Endodermal cell (in vitro differentiated cells): ENCODE data around the gene MAP2K6. TPM values are rescaled to one million over a fixed set of nuclear protein-coding genes. Genes with fewer than 3 reads are reported as not detected.

Experiments used
- DNase-seq: peaks from one replicate; pipeline ENCODE4 v3.0.0-alpha.2; 2017
- H3K27ac ChIP-seq: 2 replicates; pipeline ENCODE4 v1.5.1; 2013; ENCODE audit warnings: mild to moderate bottlenecking, low read depth, low read length, moderate library complexity
- H3K27me3 ChIP-seq: 2 replicates; pipeline ENCODE4 v1.6.1; 2013; ENCODE audit warnings: mild to moderate bottlenecking, low read length, moderate library complexity; ENCODE audit not compliant: insufficient read depth, control insufficient read depth, poor library complexity, severe bottlenecking
- H3K36me3 ChIP-seq: 2 replicates; pipeline ENCODE4 v1.7.0; 2013; ENCODE audit warnings: mild to moderate bottlenecking, low read length, moderate library complexity; ENCODE audit not compliant: control insufficient read depth, insufficient read depth
- H3K4me1 ChIP-seq: one replicate; pipeline ENCODE4 v1.7.0; 2013; ENCODE audit warnings: low read length; ENCODE audit not compliant: control insufficient read depth, insufficient read depth
- H3K4me3 ChIP-seq: 2 replicates; pipeline ENCODE4 v1.5.1; 2013; ENCODE audit warnings: mild to moderate bottlenecking, low read length, moderate library complexity
- H3K9ac ChIP-seq: 2 replicates; pipeline ENCODE4 v1.6.1; 2013; ENCODE audit warnings: mild to moderate bottlenecking, low read length, moderate library complexity; ENCODE audit not compliant: poor library complexity, severe bottlenecking; ENCODE audit errors: extremely low read depth
- H3K9me3 ChIP-seq: 2 replicates; pipeline ENCODE4 v1.6.1; 2013; ENCODE audit warnings: mild to moderate bottlenecking, low read length, moderate library complexity; ENCODE audit not compliant: control insufficient read depth
- H3K27ac Mint-ChIP-seq: 2 replicates; pipeline ENCODE4 v1.8.0; 2020; ENCODE audit warnings: mixed read lengths
- H3K27me3 Mint-ChIP-seq: 2 replicates; pipeline ENCODE4 v1.8.0; 2021; ENCODE audit warnings: mild to moderate bottlenecking, mixed read lengths; ENCODE audit not compliant: insufficient read depth
- H3K36me3 Mint-ChIP-seq: 2 replicates; pipeline ENCODE4 v1.8.0; 2020; ENCODE audit warnings: low read depth, mixed read lengths
- H3K4me1 Mint-ChIP-seq: 2 replicates; pipeline ENCODE4 v1.8.0; 2020; ENCODE audit warnings: mixed read lengths
- H3K4me3 Mint-ChIP-seq: 2 replicates; pipeline ENCODE4 v1.8.0; 2020; ENCODE audit warnings: mild to moderate bottlenecking, moderate library complexity, mixed read lengths
- H3K9me3 Mint-ChIP-seq: 2 replicates; pipeline ENCODE4 v1.8.0; 2020; ENCODE audit warnings: mild to moderate bottlenecking, mixed read lengths
- WGBS, 2 experiments: methylation state at CpG; one replicate each; pipeline versions ENCODE4 v1.1.5 to v1.1.7; 2013; ENCODE audit warnings: missing lambda C conversion rate in 2 of 2, mixed read lengths in 1 of 2; ENCODE audit not compliant: insufficient coverage in 1 of 2, insufficient read length in 1 of 2; 5-methylcytosine and 5-hydroxymethylcytosine counted together
- total RNA-seq, 2 donors: library from RNA; stranded (reverse); fragmentation: NEBNext Ultra II Directional in 1 of 2; extraction: Animal tissue kit (Norgen Biotek cat#: 25700) in 1 of 2; gene quantifications; 2 replicates in 1 of 2; 3 replicates in 1 of 2; pipeline ENCODE4 v1.2.1, GENCODE V29; 2021
- TF ChIP-seq, protein P1 (sequence below): fragments of 200-600 bp; sonication (generic); conservative IDR thresholded peaks from 2 replicates; pipeline ENCODE4 v1.5.0; 2021; ENCODE audit warnings: antibody characterized with exemption, mild to moderate bottlenecking

Gene MAP2K6
- total RNA-seq, 2 donors from 2014 or later = 42.2 to 55.3 TPM

DNA sequence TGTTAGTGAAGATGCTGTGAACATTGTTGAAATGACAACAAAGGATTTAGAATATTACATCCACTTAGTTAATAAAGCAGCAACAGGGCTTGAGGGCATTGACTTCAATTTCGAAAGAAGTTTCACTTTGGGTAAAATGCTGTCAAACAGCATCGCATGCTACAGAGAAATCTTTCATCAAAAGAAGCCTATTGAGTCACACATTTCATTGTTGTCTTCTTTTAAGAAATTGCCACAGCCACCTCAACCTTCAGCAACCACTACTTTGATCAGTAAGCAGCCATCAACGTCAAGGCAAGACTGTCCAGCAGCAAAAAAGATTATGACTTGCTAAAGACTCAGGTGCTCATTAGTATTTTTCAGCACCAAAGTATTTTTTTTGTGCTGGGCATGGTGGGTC, 13.2 kb upstream of the MAP2K6 start:
- peaks cover 11% of the 10 kb centered on the region for H3K9me3 Mint-ChIP-seq
- Histone ChIP-seq H3K4me1 (no peaks in the 10 kb centered on the region), H3K27ac (no peak overlapping the region), H3K36me3 (no peaks in the 10 kb centered on the region), H3K9ac (no peak overlapping the region), H3K4me3 (no peak overlapping the region), H3K27me3 (no peaks in the 10 kb centered on the region), H3K9me3 (peaks cover 14% of the 10 kb centered on the region)
- H3K36me3 Mint-ChIP-seq = peaks cover 3% of the 10 kb centered on the region
- H3K4me3 Mint-ChIP-seq = no peak overlapping the region
- no peak overlapping the region for H3K27ac Mint-ChIP-seq
- no peaks in the 10 kb centered on the region for H3K27me3 Mint-ChIP-seq
- WGBS, 2 experiments = 50 to 64% methylated on average over 2 to 3 of the region's 3 CpGs
- DNase-seq = no peak
- no peaks in the 10 kb centered on the region for H3K4me1 Mint-ChIP-seq
- TF ChIP-seq, protein P1, sequence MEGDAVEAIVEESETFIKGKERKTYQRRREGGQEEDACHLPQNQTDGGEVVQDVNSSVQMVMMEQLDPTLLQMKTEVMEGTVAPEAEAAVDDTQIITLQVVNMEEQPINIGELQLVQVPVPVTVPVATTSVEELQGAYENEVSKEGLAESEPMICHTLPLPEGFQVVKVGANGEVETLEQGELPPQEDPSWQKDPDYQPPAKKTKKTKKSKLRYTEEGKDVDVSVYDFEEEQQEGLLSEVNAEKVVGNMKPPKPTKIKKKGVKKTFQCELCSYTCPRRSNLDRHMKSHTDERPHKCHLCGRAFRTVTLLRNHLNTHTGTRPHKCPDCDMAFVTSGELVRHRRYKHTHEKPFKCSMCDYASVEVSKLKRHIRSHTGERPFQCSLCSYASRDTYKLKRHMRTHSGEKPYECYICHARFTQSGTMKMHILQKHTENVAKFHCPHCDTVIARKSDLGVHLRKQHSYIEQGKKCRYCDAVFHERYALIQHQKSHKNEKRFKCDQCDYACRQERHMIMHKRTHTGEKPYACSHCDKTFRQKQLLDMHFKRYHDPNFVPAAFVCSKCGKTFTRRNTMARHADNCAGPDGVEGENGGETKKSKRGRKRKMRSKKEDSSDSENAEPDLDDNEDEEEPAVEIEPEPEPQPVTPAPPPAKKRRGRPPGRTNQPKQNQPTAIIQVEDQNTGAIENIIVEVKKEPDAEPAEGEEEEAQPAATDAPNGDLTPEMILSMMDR = no peak

DNA sequence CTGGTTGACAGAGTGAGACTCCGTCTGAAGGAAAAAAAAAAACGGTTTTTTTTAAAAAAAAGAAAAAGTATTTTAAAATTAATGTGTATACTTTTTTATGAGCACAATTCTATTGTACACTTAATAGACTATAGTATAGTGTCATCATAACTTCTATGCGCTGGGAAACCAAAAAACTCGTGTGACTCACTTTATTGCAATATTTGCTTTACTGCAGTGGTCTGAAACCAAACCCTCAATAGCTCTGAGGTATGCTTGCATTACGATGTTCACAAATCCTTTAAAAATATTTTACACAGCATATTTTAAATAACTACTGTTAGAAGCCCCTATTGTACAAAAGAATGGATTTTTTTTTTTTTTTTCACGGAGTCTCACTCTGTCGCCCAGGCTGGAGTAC, 12.4 kb upstream of the MAP2K6 start:
- no peaks in the 10 kb centered on the region for H3K27me3 Mint-ChIP-seq
- Histone ChIP-seq H3K4me3 (no peak overlapping the region), H3K9ac (no peak overlapping the region), H3K27ac (no peak overlapping the region), H3K36me3 (no peaks in the 10 kb centered on the region), H3K4me1 (no peaks in the 10 kb centered on the region), H3K9me3 (peaks cover 14% of the 10 kb centered on the region), H3K27me3 (no peaks in the 10 kb centered on the region)
- no peak for DNase-seq
- H3K9me3 Mint-ChIP-seq = peaks cover 11% of the 10 kb centered on the region
- TF ChIP-seq, protein P1 = no peak
- WGBS, 2 experiments = 95 to 100% methylated on average over 3 to 6 of the region's 7 CpGs
- peaks cover 3% of the 10 kb centered on the region for H3K36me3 Mint-ChIP-seq
- H3K4me3 Mint-ChIP-seq = no peak overlapping the region
- H3K27ac Mint-ChIP-seq = no peak overlapping the region
- no peaks in the 10 kb centered on the region for H3K4me1 Mint-ChIP-seq

DNA sequence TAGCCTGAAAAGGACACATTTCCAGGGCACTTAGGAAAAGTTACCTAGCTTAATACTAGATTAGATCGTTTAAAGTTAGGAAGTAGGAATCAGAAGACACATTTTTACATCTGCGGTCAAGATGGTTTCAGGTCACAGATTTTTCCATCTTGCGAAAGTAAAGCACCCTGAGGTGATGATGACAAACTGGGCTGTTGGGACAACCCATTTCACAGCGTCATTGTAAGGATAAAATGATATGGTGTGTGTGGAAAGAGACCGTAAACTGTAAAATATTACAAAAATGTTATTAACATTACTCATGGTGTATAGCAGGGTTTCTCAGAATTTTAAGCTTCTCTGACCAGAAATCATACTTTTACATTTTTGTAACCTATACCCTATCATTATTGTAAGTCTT, 10.1 kb upstream of the MAP2K6 start:
- Histone ChIP-seq H3K9ac (no peak overlapping the region), H3K27ac (no peak overlapping the region), H3K4me1 (no peaks in the 10 kb centered on the region), H3K27me3 (no peaks in the 10 kb centered on the region), H3K36me3 (no peaks in the 10 kb centered on the region), H3K9me3 (peaks cover 14% of the 10 kb centered on the region), H3K4me3 (no peak overlapping the region)
- no peak overlapping the region for H3K4me3 Mint-ChIP-seq
- H3K27me3 Mint-ChIP-seq = no peaks in the 10 kb centered on the region
- WGBS, 2 experiments = 91 to 100% methylated on average over 3 to 4 of the region's 5 CpGs
- no peak for DNase-seq
- peaks cover 11% of the 10 kb centered on the region for H3K9me3 Mint-ChIP-seq
- TF ChIP-seq, protein P1 = no peak
- no peak overlapping the region for H3K27ac Mint-ChIP-seq
- H3K4me1 Mint-ChIP-seq = no peaks in the 10 kb centered on the region
- peaks cover 3% of the 10 kb centered on the region for H3K36me3 Mint-ChIP-seq
